H1 (cell line): ENCODE measurements around the gene IGFBP4. TPM values are rescaled to one million over a fixed set of nuclear protein-coding genes. Genes with fewer than 3 reads are reported as not detected.

Experiments used
- CTCF ChIA-PET: fragments of 300-600 bp; sonication (Branson Sonifier 250); formaldehyde crosslinking; loops from one replicate; lab custom pipeline; 2021; ENCODE audit not compliant: partially characterized antibody; lab: Charles Lee
- POLR2A ChIA-PET: fragments of 300-600 bp; sonication (Branson Sonifier 250); formaldehyde crosslinking; loops from one replicate; lab custom pipeline; 2021; ENCODE audit warnings: inconsistent platforms; ENCODE audit not compliant: partially characterized antibody; lab: Charles Lee
- DNase-seq, 2 experiments: peaks; one replicate each; pipeline versions ENCODE4 v3.0.0 to v3.0.0-alpha.2; 2010 to 2022; ENCODE audit warnings: low spot score in 2 of 2, low read depth in 1 of 2, mixed read lengths in 1 of 2
- FAIRE-seq: peaks from 2 replicates; lab custom pipeline; 2011; peaks lifted over from hg19 to GRCh38; lab: Jason Lieb, UNC
- H2AFZ ChIP-seq: 2 replicates; pipeline ENCODE4 v1.8.1; 2012; ENCODE audit warnings: low read length, inconsistent platforms
- H2AK5ac ChIP-seq: 2 replicates; pipeline ENCODE4 v1.6.1; 2013; ENCODE audit warnings: low read depth, low read length
- H2BK120ac ChIP-seq: replicated peaks from 2 replicates; pipeline ENCODE3; 2013; ENCODE audit warnings: low read depth, low read length, inconsistent platforms
- H2BK12ac ChIP-seq: 2 replicates; pipeline ENCODE4 v1.6.1; 2013; ENCODE audit warnings: low read depth, low read length
- H2BK15ac ChIP-seq: 2 replicates; pipeline ENCODE4 v1.6.1; 2013; ENCODE audit warnings: low read length
- H2BK20ac ChIP-seq: 2 replicates; pipeline ENCODE4 v1.6.1; 2013; ENCODE audit warnings: low read length
- H2BK5ac ChIP-seq: 2 replicates; pipeline ENCODE4 v1.6.1; 2013; ENCODE audit warnings: low read depth, low read length
- H3K14ac ChIP-seq: 2 replicates; pipeline ENCODE4 v1.6.1; 2013; ENCODE audit warnings: inconsistent platforms; ENCODE audit not compliant: insufficient read length
- H3K18ac ChIP-seq: 2 replicates; pipeline ENCODE4 v1.6.1; 2013; ENCODE audit warnings: low read length; ENCODE audit errors: extremely low read depth
- H3K23ac ChIP-seq: 2 replicates; pipeline ENCODE4 v1.6.1; 2013; ENCODE audit warnings: inconsistent platforms; ENCODE audit not compliant: insufficient read length
- H3K23me2 ChIP-seq: 2 replicates; pipeline ENCODE4 v1.6.1; 2013; ENCODE audit warnings: low read depth, low read length
- H3K27ac ChIP-seq: 2 replicates; pipeline ENCODE4 v1.6.1; 2011; ENCODE audit warnings: low read depth, low read length, inconsistent platforms
- H3K27me3 ChIP-seq, 4 experiments: replicated peaks in 1 of 4; 1 replicate in 1 of 4; 2 replicates in 3 of 4; pipeline versions ENCODE4 v1.6.1 to v1.8.1; 2011 to 2013; ENCODE audit warnings: low read length in 3 of 4, mild to moderate bottlenecking in 3 of 4, inconsistent platforms in 2 of 4, mixed read lengths in 2 of 4, moderate library complexity in 1 of 4; ENCODE audit not compliant: control insufficient read depth in 3 of 4, insufficient read depth in 3 of 4; ENCODE audit errors: extremely low read depth in 1 of 4
- H3K36me3 ChIP-seq, 4 experiments: 2 replicates each; pipeline versions ENCODE4 v1.6.1 to v1.8.1; 2011 to 2013; ENCODE audit warnings: mild to moderate bottlenecking in 4 of 4, low read length in 3 of 4, moderate library complexity in 2 of 4, control low read depth in 1 of 4, inconsistent platforms in 1 of 4; ENCODE audit not compliant: insufficient read depth in 4 of 4, control insufficient read depth in 2 of 4
- H3K4ac ChIP-seq: replicated peaks from 2 replicates; pipeline ENCODE3; 2013; ENCODE audit warnings: low read length, low read depth, mixed read lengths, inconsistent platforms; ENCODE audit not compliant: insufficient read length
- H3K4me1 ChIP-seq, 4 experiments: replicated peaks in 1 of 4; 1 replicate in 1 of 4; 2 replicates in 3 of 4; pipeline versions ENCODE4 v1.6.1 to v1.8.1; 2011 to 2013; ENCODE audit warnings: low read length in 3 of 4, inconsistent platforms in 2 of 4, mixed read lengths in 1 of 4; ENCODE audit not compliant: insufficient read depth in 4 of 4, control insufficient read depth in 3 of 4
- H3K4me2 ChIP-seq, 2 experiments: 2 replicates each; pipeline versions ENCODE4 v1.6.1 to v1.8.1; 2011 to 2013; ENCODE audit warnings: low read depth in 2 of 2, low read length in 2 of 2, control low read depth in 1 of 2, inconsistent platforms in 1 of 2, mild to moderate bottlenecking in 1 of 2; ENCODE audit not compliant: insufficient read depth in 1 of 2
- H3K4me3 ChIP-seq, 4 experiments: fragments of 200-600, 300-600 bp in 1 of 4; sonication (generic), shearing (Covaris generic), sonication (Bioruptor Twin) in 1 of 4; 2 replicates each; pipeline versions ENCODE4 v1.5.1 to v1.8.1; 2011 to 2016; ENCODE audit warnings: low read length in 4 of 4, low read depth in 3 of 4, control low read depth in 2 of 4, inconsistent platforms in 2 of 4, mild to moderate bottlenecking in 2 of 4, mixed read lengths in 1 of 4, moderate library complexity in 1 of 4; ENCODE audit not compliant: insufficient read depth in 2 of 4; ENCODE audit errors: extremely low read depth in 1 of 4
- H3K56ac ChIP-seq: replicated peaks from 2 replicates; pipeline ENCODE3; 2013; ENCODE audit warnings: low read depth, mild to moderate bottlenecking, mixed read lengths, low read length, inconsistent platforms; ENCODE audit not compliant: insufficient read length
- H3K79me1 ChIP-seq: 2 replicates; pipeline ENCODE4 v1.6.1; 2013; ENCODE audit warnings: low read depth, low read length, control low read depth
- H3K79me2 ChIP-seq, 2 experiments: 2 replicates each; pipeline versions ENCODE4 v1.6.1 to v1.8.1; 2012 to 2013; ENCODE audit warnings: low read length in 2 of 2, mild to moderate bottlenecking in 2 of 2, inconsistent platforms in 1 of 2; ENCODE audit not compliant: insufficient read depth in 2 of 2, control insufficient read depth in 1 of 2
- H3K9ac ChIP-seq, 4 experiments: replicated peaks in 1 of 4; 1 replicate in 1 of 4; 2 replicates in 3 of 4; pipeline versions ENCODE4 v1.6.1 to v1.8.1; 2011 to 2013; ENCODE audit warnings: low read depth in 3 of 4, low read length in 3 of 4, control low read depth in 2 of 4, mild to moderate bottlenecking in 2 of 4, moderate library complexity in 2 of 4, inconsistent platforms in 1 of 4; ENCODE audit errors: extremely low read depth in 1 of 4
- H3K9me3 ChIP-seq, 2 experiments: 2 replicates each; pipeline versions ENCODE4 v1.6.1 to v1.8.1; 2012 to 2013; ENCODE audit warnings: mild to moderate bottlenecking in 2 of 2, moderate library complexity in 2 of 2, control low read depth in 1 of 2, inconsistent platforms in 1 of 2, low read depth in 1 of 2, low read length in 1 of 2, mixed read lengths in 1 of 2; ENCODE audit not compliant: insufficient read depth in 2 of 2
- H4K20me1 ChIP-seq, 2 experiments: replicated peaks in 1 of 2; 2 replicates each; pipeline versions ENCODE3 to v1.8.1; 2011 to 2013; ENCODE audit warnings: inconsistent platforms in 2 of 2, low read length in 2 of 2, mild to moderate bottlenecking in 1 of 2; ENCODE audit not compliant: insufficient read depth in 2 of 2, control insufficient read depth in 1 of 2
- H4K5ac ChIP-seq: 2 replicates; pipeline ENCODE4 v1.6.1; 2013; ENCODE audit warnings: low read length, low read depth, mixed read lengths, inconsistent platforms; ENCODE audit not compliant: insufficient read length
- H4K8ac ChIP-seq: 2 replicates; pipeline ENCODE4 v1.8.0; 2013; ENCODE audit warnings: mild to moderate bottlenecking, moderate library complexity, low read length, inconsistent platforms; ENCODE audit not compliant: insufficient read depth; ENCODE audit errors: extremely low read depth
- H4K91ac ChIP-seq: replicated peaks from 2 replicates; pipeline ENCODE3; 2013; ENCODE audit warnings: low read length, mixed read lengths, inconsistent platforms; ENCODE audit not compliant: insufficient read length
- HDAC6 ChIP-seq: IDR thresholded peaks from one replicate; pipeline ENCODE4 v1.7.1; 2012; ENCODE audit warnings: low read depth, mild to moderate bottlenecking, inconsistent platforms, low read length, moderate library complexity
- JUND ChIP-seq: IDR thresholded peaks from 2 replicates; pipeline ENCODE4 v1.6.1; 2011; ENCODE audit warnings: mild to moderate bottlenecking, improper control_type of control experiment, low read length
- POLR2A ChIP-seq, 2 experiments: IDR thresholded peaks; 1 replicate in 1 of 2; 2 replicates in 1 of 2; pipeline ENCODE4 v1.6.1; 2011; ENCODE audit warnings: low read depth in 2 of 2, low read length in 2 of 2, mild to moderate bottlenecking in 2 of 2; ENCODE audit errors: control extremely low read depth in 1 of 2
- RAD21 ChIP-seq, 2 experiments: IDR thresholded peaks in 1 of 2; conservative IDR thresholded peaks in 1 of 2; 2 replicates each; pipeline ENCODE4 v1.6.1; 2011; ENCODE audit warnings: low read depth in 2 of 2, low read length in 2 of 2, improper control_type of control experiment in 1 of 2, inconsistent platforms in 1 of 2, mild to moderate bottlenecking in 1 of 2, moderate library complexity in 1 of 2
- SP1 ChIP-seq: IDR thresholded peaks from 2 replicates; pipeline ENCODE4 v1.6.1; 2011; ENCODE audit warnings: low read depth, low read length
- WGBS, 2 experiments: shearing (Covaris generic) in 1 of 2; methylation state at CpG; one replicate each; pipeline versions ENCODE4 v1.1.6 to v1.1.7; 2013 to 2015; ENCODE audit warnings: low lambda C conversion rate in 2 of 2, mixed read lengths in 2 of 2, inconsistent platforms in 1 of 2, low coverage in 1 of 2, missing lambda C conversion rate in 1 of 2; ENCODE audit not compliant: insufficient replicate concordance in 2 of 2, insufficient coverage in 1 of 2, insufficient read length in 1 of 2; ENCODE audit errors: extremely low coverage in 1 of 2, missing lambda C conversion rate in 1 of 2; 5-methylcytosine and 5-hydroxymethylcytosine counted together
- polyA plus RNA-seq, 7 experiments: library from polyadenylated mRNA; depleted of rRNA in 3 of 7; stranded (reverse) in 5 of 7; unstranded in 2 of 7; fragments of >200 nt in 5 of 7; fragments of 200-250 nt in 2 of 7; gene quantifications; 1 replicate in 5 of 7; 2 replicates in 1 of 7; 4 replicates in 1 of 7; pipeline versions ENCODE4 v1.2.1 to v1.2.3, GENCODE V29; 2011 to 2013; ENCODE audit warnings: missing spikeins in 2 of 7, mixed read lengths in 2 of 7
- total RNA-seq: library from RNA; stranded (reverse); fragmentation: NEBNext Ultra II Directional; extraction: Animal tissue kit (Norgen Biotek cat#: 25700); gene quantifications from 2 replicates; pipeline ENCODE4 v1.2.1, GENCODE V29; 2021
- TF ChIP-seq, protein P1 (sequence below), 3 experiments: IDR thresholded peaks; 1 replicate in 2 of 3; 2 replicates in 1 of 3; pipeline versions ENCODE4 v1.5.1 to v1.6.1; 2011; ENCODE audit warnings: low read length in 3 of 3, mild to moderate bottlenecking in 3 of 3, inconsistent platforms in 2 of 3, low read depth in 1 of 3, moderate library complexity in 1 of 3; ENCODE audit not compliant: insufficient read depth in 1 of 3; ENCODE audit errors: control extremely low read depth in 1 of 3

The IGFBP4 gene
- total and polyA plus RNA-seq, 2 of the 8 experiments (the other 6 are each of a cell fraction or from before 2014, with no cell fraction given): 85.5 to 105 TPM

DNA sequence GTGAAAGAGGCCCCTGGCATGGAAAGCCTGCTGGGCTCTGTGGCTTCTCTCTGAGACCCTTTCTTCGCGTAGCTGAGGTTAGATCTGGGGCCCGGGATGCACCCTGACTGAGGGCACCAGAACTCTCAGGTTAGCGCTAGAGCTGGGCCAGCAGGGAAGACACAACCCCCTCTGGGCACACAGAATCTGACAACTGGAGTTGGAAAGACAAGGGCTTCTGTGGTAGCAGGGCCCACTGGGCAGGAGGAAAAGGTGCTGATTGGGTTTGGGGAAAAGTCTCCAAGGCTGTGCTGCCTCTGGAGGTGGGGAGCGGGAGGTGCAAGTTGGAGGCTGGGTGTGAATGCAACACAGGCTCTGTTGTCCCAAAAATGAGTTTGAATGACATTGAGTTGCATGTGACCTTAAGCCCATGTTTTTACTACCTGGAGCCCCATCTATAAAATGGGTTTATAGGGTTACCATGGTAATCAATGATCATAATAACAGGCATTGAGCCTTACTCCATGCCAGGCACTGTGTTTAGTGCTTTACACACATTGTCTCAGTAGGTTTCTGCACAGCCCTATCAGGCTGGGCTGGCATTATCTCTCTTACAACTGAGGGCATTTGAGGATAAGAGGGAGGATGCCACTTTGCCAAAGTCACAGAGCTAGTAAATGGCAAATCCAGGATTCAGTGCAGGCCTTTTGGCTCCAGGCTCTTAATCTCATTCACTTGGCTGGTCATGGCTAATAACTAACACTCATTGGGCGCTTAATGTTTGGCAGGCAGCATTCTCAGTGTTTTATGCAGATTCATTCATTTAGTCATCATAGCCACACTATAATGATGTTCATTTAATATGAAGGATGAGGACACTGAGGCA is 9.5 kb upstream of the IGFBP4 start:
- Histone ChIP-seq H2BK12ac (no peak overlapping the region), H3K23ac (no peak overlapping the region), H3K4me3 (no peak overlapping the region), H3K79me1 (no peaks in the 10 kb centered on the region)
- no peak for TF ChIP-seq JUND
- TF ChIP-seq SP1: no peak
- TF ChIP-seq, protein P1, sequence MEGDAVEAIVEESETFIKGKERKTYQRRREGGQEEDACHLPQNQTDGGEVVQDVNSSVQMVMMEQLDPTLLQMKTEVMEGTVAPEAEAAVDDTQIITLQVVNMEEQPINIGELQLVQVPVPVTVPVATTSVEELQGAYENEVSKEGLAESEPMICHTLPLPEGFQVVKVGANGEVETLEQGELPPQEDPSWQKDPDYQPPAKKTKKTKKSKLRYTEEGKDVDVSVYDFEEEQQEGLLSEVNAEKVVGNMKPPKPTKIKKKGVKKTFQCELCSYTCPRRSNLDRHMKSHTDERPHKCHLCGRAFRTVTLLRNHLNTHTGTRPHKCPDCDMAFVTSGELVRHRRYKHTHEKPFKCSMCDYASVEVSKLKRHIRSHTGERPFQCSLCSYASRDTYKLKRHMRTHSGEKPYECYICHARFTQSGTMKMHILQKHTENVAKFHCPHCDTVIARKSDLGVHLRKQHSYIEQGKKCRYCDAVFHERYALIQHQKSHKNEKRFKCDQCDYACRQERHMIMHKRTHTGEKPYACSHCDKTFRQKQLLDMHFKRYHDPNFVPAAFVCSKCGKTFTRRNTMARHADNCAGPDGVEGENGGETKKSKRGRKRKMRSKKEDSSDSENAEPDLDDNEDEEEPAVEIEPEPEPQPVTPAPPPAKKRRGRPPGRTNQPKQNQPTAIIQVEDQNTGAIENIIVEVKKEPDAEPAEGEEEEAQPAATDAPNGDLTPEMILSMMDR (IDR thresholded peaks at IDR 0.05; ENCODE audit: control extremely low read depth in 1 of 3, insufficient read depth in 1 of 3, low read depth in 1 of 3, low read length in 3 of 3): peak; percentile 72 to 91 (median 86)
- 0 out of 3 replicates have a peak, but pooled peaks of 1 of the 2 experiments have one; percentile 26 for TF ChIP-seq POLR2A (IDR thresholded peaks at IDR 0.05; ENCODE audit: control extremely low read depth in 1 of 2, low read depth in 2 of 2, low read length in 2 of 2)
- peak; percentile 73 to 76 for TF ChIP-seq RAD21 (IDR thresholded peaks at IDR 0.05 in 1 of 2, conservative IDR thresholded peaks at IDR 0.05 in 1 of 2; ENCODE audit: low read depth in 2 of 2, low read length in 2 of 2)
- TF ChIP-seq HDAC6: no peak
- TF ChIP-seq, all 59 proteins: peak for 3
- Histone ChIP-seq H3K4ac (no peak overlapping the region), H3K9ac (no peak overlapping the region), H2AFZ (peak overlapping the region; percentile 71), H2BK15ac (no peak overlapping the region; the same call in 1 of the 2 replicates), H4K20me1 (no peaks in the 10 kb centered on the region), H4K5ac (no peak overlapping the region), H4K91ac (no peak overlapping the region), H3K18ac (peak overlapping the region; percentile 79; the same call in 1 of the 2 replicates), H3K27ac (no peak overlapping the region), H3K4me2 (no peak overlapping the region), H3K23me2 (no peaks in the 10 kb centered on the region; the same call in 1 of the 2 replicates), H3K27me3 (no peaks in the 10 kb centered on the region), H3K56ac (no peak overlapping the region), H3K9me3 (no peaks in the 10 kb centered on the region), H3K79me2 (no peaks in the 10 kb centered on the region), H2BK120ac (no peak overlapping the region), H2BK20ac (0 out of 2 replicates have a peak overlapping the region, but pooled peaks have one; percentile 29), H2AK5ac (no peak overlapping the region), H4K8ac (no peak overlapping the region), H2BK5ac (0 out of 2 replicates have a peak overlapping the region, but pooled peaks have one; percentile 4), H3K14ac (no peak overlapping the region), H3K36me3 (no peaks in the 10 kb centered on the region), H3K4me1 (peaks cover 0 to 3% (median 2%) of the 10 kb centered on the region in 4 experiments; a peak in 4 of 7 replicates)
- 49% methylated on average over 6 of the region's 6 CpGs; no CpG with 5 or more reads in 1 of the 2 experiments for WGBS, 2 experiments
- peak; percentile 95 for FAIRE-seq
- CTCF ChIA-PET: interaction anchor here (0.7 to 5.7 kb wide), 21 partner anchors 7 to 127 kb away, joined by 3 to 30 read pairs (median 4); partner anchors contain the start of gene TOP2A
- POLR2A ChIA-PET: interaction anchor here (0.6 to 1.0 kb wide), 4 partner anchors 11 to 97 kb away, joined by 3 to 4 read pairs (median 3); no protein-coding TSS in a partner anchor
- DNase-seq: peak in 1 of 2 experiments; percentile 72
